B cell (primary cell): ENCODE measurements around the gene ADPRS. TPM values are rescaled to one million over a fixed set of nuclear protein-coding genes. Genes with fewer than 3 reads are reported as not detected.

ENCODE experiments used
- ATAC-seq: fragments of 200-7000 bp; cut with Tn5 transposase; one replicate; pipeline ENCODE4 v1.10.0; 2021; ENCODE audit warnings: low read depth, mild to moderate bottlenecking, moderate number of reproducible peaks, moderate library complexity
- CTCF ChIA-PET: fragments of 350-600 bp; sonication (Branson Sonifier 250); formaldehyde crosslinking; loops from one replicate; lab custom pipeline; 2021; ENCODE audit warnings: antibody characterized with exemption, inconsistent platforms; lab: Charles Lee
- POLR2A ChIA-PET: fragments of 350-600 bp; sonication (Branson Sonifier 250); formaldehyde crosslinking; loops from one replicate; lab custom pipeline; 2021; ENCODE audit warnings: antibody characterized with exemption; lab: Charles Lee
- DNase-seq: peaks from one replicate; pipeline ENCODE4 v3.0.0; 2013
- H2AFZ ChIP-seq: 2 replicates; pipeline ENCODE4 v1.6.1; 2012; ENCODE audit warnings: mild to moderate bottlenecking, low read depth, low read length; ENCODE audit not compliant: insufficient read depth, poor library complexity, severe bottlenecking
- H3K27ac ChIP-seq, 2 donors: 1 replicate in 1 of 2; 2 replicates in 1 of 2; pipeline ENCODE4 v1.5.1; 2012 to 2013; ENCODE audit warnings: low read length in 2 of 2, mild to moderate bottlenecking in 2 of 2, moderate library complexity in 1 of 2
- H3K27me3 ChIP-seq, 4 experiments: fragments of 200-600 bp in 1 of 4; sonication (generic) in 1 of 4; replicated peaks in 1 of 4; 1 replicate in 2 of 4; 2 replicates in 2 of 4; pipeline versions ENCODE4 v1.6.1 to v1.7.0; 2013 to 2016; ENCODE audit warnings: low read length in 3 of 4, mild to moderate bottlenecking in 2 of 4, mixed read lengths in 1 of 4, moderate library complexity in 1 of 4; ENCODE audit not compliant: insufficient read depth in 4 of 4, control insufficient read depth in 3 of 4; ENCODE audit errors: control extremely low read depth in 1 of 4
- H3K36me3 ChIP-seq, 2 experiments: replicated peaks in 1 of 2; 1 replicate in 1 of 2; 2 replicates in 1 of 2; pipeline versions ENCODE4 v1.6.1 to v1.7.1; 2013; ENCODE audit warnings: low read length in 1 of 2; ENCODE audit not compliant: insufficient read depth in 2 of 2, control insufficient read depth in 1 of 2; ENCODE audit errors: control extremely low read depth in 1 of 2, extremely low read depth in 1 of 2
- H3K4me1 ChIP-seq, 2 donors: fragments of 200-600 bp in 1 of 2; sonication (generic) in 1 of 2; 1 replicate in 1 of 2; 2 replicates in 1 of 2; pipeline versions ENCODE4 v1.5.1 to v1.6.1; 2013 to 2017; ENCODE audit warnings: low read length in 2 of 2; ENCODE audit not compliant: control insufficient read depth in 2 of 2, insufficient read depth in 2 of 2
- H3K4me2 ChIP-seq: replicated peaks from 2 replicates; pipeline ENCODE3; 2012; ENCODE audit warnings: mild to moderate bottlenecking, low read depth, low read length; ENCODE audit not compliant: poor library complexity, severe bottlenecking
- H3K4me3 ChIP-seq, 5 experiments: fragments of 200-600 bp in 1 of 5; sonication (generic) in 1 of 5; 1 replicate in 3 of 5; 2 replicates in 2 of 5; pipeline versions ENCODE4 v1.5.1 to v1.7.0; 2011 to 2016; ENCODE audit warnings: low read length in 4 of 5, mild to moderate bottlenecking in 4 of 5, low read depth in 2 of 5, control low read depth in 1 of 5, moderate library complexity in 1 of 5; ENCODE audit not compliant: insufficient read depth in 1 of 5; ENCODE audit errors: control extremely low read depth in 1 of 5, extremely low read depth in 1 of 5
- H3K79me2 ChIP-seq: fragments of 200-600 bp; sonication (generic); one replicate; pipeline ENCODE4 v1.6.0; 2016; ENCODE audit warnings: low read length; ENCODE audit not compliant: control insufficient read depth, insufficient read depth
- H3K9ac ChIP-seq: fragments of 200-600 bp; sonication (generic); 2 replicates; pipeline ENCODE4 v1.6.1; 2017; ENCODE audit warnings: mild to moderate bottlenecking, low read length, moderate library complexity
- H3K9me3 ChIP-seq, 3 donors: one replicate each; pipeline versions ENCODE4 v1.6.1 to v1.7.1; 2013; ENCODE audit warnings: low read length in 2 of 3; ENCODE audit not compliant: control insufficient read depth in 2 of 3, insufficient read depth in 1 of 3; ENCODE audit errors: control extremely low read depth in 1 of 3
- H4K20me1 ChIP-seq: 2 replicates; pipeline ENCODE4 v1.6.0; 2012; ENCODE audit warnings: mild to moderate bottlenecking, low read length; ENCODE audit not compliant: insufficient read depth, control insufficient read depth, poor library complexity, severe bottlenecking
- H3K27ac Mint-ChIP-seq: one replicate; pipeline ENCODE4 v1.8.0; 2021; ENCODE audit warnings: mixed read lengths
- H3K27me3 Mint-ChIP-seq: one replicate; pipeline ENCODE4 v1.8.0; 2021; ENCODE audit warnings: mixed read lengths
- H3K4me1 Mint-ChIP-seq: one replicate; pipeline ENCODE4 v1.8.0; 2021; ENCODE audit warnings: mixed read lengths
- H3K4me3 Mint-ChIP-seq: one replicate; pipeline ENCODE4 v1.8.0; 2021; ENCODE audit warnings: mixed read lengths
- H3K9me3 Mint-ChIP-seq: one replicate; pipeline ENCODE4 v1.8.0; 2022; ENCODE audit warnings: mixed read lengths; ENCODE audit not compliant: insufficient read depth
- EZH2 ChIP-seq: IDR thresholded peaks from 2 replicates; pipeline ENCODE4 v1.6.1; 2012; ENCODE audit warnings: borderline replicate concordance, low read depth, mild to moderate bottlenecking, moderate library complexity, low read length; ENCODE audit not compliant: insufficient read depth, poor library complexity, severe bottlenecking
- WGBS: methylation state at CpG from one replicate; pipeline ENCODE4 v1.1.5; 2013; ENCODE audit warnings: missing lambda C conversion rate; ENCODE audit not compliant: insufficient coverage; 5-methylcytosine and 5-hydroxymethylcytosine counted together
- intact Hi-C: fragments of 100-400 bp; cut with micrococcal nuclease; formaldehyde crosslinking; loops from one replicate; pipeline ENCODE4 v1.10.0; 2022
- polyA plus RNA-seq: library from polyadenylated mRNA; depleted of rRNA; stranded (reverse); fragments of >200 nt; gene quantifications from 2 replicates; pipeline ENCODE4 v1.2.3, GENCODE V29; 2012
- total RNA-seq, 2 donors: library from RNA; stranded (reverse); fragments of 120-200 nt in 1 of 2; gene quantifications; 1 replicate in 1 of 2; 2 replicates in 1 of 2; pipeline versions ENCODE4 v1.2.3 to v1.2.4, GENCODE V29; 2013 to 2022
- TF ChIP-seq, protein P1 (sequence below): fragments of 200-600 bp; IDR thresholded peaks from one replicate; pipeline ENCODE4 v1.8.0; 2022; ENCODE audit warnings: antibody characterized with exemption, mild to moderate bottlenecking

ADPRS gene
- total and polyA plus RNA-seq, 2 donors (not counting 1 experiment from before 2014, with no cell fraction given), result 15.0 to 20.9 TPM

GRCh38 chr1:36136535-36136934 lies 47.8 kb downstream of the ADPRS start:
- Histone ChIP-seq H3K4me1 (no peaks in the 10 kb centered on the region), H3K4me2 (no peak overlapping the region), H3K9me3 (no peaks in the 10 kb centered on the region), H2AFZ (no peak overlapping the region), H3K36me3 (peaks cover 0 to 42% of the 10 kb centered on the region in 2 experiments), H3K27ac (no peak overlapping the region), H3K4me3 (no peak overlapping the region), H3K79me2 (peaks cover 15% of the 10 kb centered on the region), H4K20me1 (peaks cover 6% of the 10 kb centered on the region), H3K9ac (no peak overlapping the region), H3K27me3 (no peaks in the 10 kb centered on the region)
- no CpG with 5 or more reads among the region's 1 CpG for WGBS
- H3K4me1 Mint-ChIP-seq, result peaks cover 6% of the 10 kb centered on the region
- ChIA-PET POLR2A (no interaction called here), CTCF (interaction anchor here (0.6 to 2.3 kb wide), 2 partner anchors 41 to 283 kb away, joined by 6 to 8 read pairs; no protein-coding TSS in a partner anchor)
- TF ChIP-seq, protein P1, sequence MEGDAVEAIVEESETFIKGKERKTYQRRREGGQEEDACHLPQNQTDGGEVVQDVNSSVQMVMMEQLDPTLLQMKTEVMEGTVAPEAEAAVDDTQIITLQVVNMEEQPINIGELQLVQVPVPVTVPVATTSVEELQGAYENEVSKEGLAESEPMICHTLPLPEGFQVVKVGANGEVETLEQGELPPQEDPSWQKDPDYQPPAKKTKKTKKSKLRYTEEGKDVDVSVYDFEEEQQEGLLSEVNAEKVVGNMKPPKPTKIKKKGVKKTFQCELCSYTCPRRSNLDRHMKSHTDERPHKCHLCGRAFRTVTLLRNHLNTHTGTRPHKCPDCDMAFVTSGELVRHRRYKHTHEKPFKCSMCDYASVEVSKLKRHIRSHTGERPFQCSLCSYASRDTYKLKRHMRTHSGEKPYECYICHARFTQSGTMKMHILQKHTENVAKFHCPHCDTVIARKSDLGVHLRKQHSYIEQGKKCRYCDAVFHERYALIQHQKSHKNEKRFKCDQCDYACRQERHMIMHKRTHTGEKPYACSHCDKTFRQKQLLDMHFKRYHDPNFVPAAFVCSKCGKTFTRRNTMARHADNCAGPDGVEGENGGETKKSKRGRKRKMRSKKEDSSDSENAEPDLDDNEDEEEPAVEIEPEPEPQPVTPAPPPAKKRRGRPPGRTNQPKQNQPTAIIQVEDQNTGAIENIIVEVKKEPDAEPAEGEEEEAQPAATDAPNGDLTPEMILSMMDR, result no peak
- no peak for TF ChIP-seq EZH2
- H3K4me3 Mint-ChIP-seq, result no peak overlapping the region
- H3K27me3 Mint-ChIP-seq, result no peaks in the 10 kb centered on the region
- no peak for ATAC-seq
- intact Hi-C loops, result no loop called here
- no peak overlapping the region for H3K27ac Mint-ChIP-seq
- H3K9me3 Mint-ChIP-seq, result no peaks in the 10 kb centered on the region
- no peak for DNase-seq

GRCh38 chr1:36137226-36137625 lies 48.5 kb downstream of the ADPRS start:
- H4K20me1 ChIP-seq, result peaks cover 8% of the 10 kb centered on the region
- Mint-ChIP-seq H3K4me1 (peaks cover 8% of the 10 kb centered on the region), H3K9me3 (no peaks in the 10 kb centered on the region), H3K27me3 (no peaks in the 10 kb centered on the region), H3K4me3 (no peak overlapping the region), H3K27ac (no peak overlapping the region)
- CTCF ChIA-PET, result interaction anchor here (0.6 kb wide), 1 partner anchor 284 kb away, joined by 6 read pairs; no protein-coding TSS in a partner anchor
- H3K4me3 ChIP-seq, result no peak overlapping the region
- H3K36me3 ChIP-seq, result peaks cover 0 to 42% of the 10 kb centered on the region in 2 experiments
- POLR2A ChIA-PET, result no interaction called here
- no peak overlapping the region for H3K9ac ChIP-seq
- no peak overlapping the region for H3K27ac ChIP-seq
- no peak overlapping the region for H2AFZ ChIP-seq
- no peak overlapping the region for H3K4me2 ChIP-seq
- H3K4me1 ChIP-seq, result peaks cover 0 to 2% of the 10 kb centered on the region in 2 donors
- ATAC-seq (no peak), DNase-seq (no peak)
- intact Hi-C loops, result no loop called here
- no peaks in the 10 kb centered on the region for H3K9me3 ChIP-seq
- no peak for TF ChIP-seq EZH2
- TF ChIP-seq, protein P1, result no peak
- no CpG with 5 or more reads among the region's 5 CpGs for WGBS
- H3K79me2 ChIP-seq, result peaks cover 19% of the 10 kb centered on the region
- H3K27me3 ChIP-seq, result no peaks in the 10 kb centered on the region
